ENCODE results near the gene LRP1. TPM values are rescaled to one million over a fixed set of nuclear protein-coding genes. Genes with fewer than 3 reads are reported as not detected.
A peak's percentile ranks its signal among the peaks of the same experiment; 100 is the strongest.

Gene LRP1
- total RNA-seq, 2 donors from 2014 or later: 663 to 755 TPM

DNA sequence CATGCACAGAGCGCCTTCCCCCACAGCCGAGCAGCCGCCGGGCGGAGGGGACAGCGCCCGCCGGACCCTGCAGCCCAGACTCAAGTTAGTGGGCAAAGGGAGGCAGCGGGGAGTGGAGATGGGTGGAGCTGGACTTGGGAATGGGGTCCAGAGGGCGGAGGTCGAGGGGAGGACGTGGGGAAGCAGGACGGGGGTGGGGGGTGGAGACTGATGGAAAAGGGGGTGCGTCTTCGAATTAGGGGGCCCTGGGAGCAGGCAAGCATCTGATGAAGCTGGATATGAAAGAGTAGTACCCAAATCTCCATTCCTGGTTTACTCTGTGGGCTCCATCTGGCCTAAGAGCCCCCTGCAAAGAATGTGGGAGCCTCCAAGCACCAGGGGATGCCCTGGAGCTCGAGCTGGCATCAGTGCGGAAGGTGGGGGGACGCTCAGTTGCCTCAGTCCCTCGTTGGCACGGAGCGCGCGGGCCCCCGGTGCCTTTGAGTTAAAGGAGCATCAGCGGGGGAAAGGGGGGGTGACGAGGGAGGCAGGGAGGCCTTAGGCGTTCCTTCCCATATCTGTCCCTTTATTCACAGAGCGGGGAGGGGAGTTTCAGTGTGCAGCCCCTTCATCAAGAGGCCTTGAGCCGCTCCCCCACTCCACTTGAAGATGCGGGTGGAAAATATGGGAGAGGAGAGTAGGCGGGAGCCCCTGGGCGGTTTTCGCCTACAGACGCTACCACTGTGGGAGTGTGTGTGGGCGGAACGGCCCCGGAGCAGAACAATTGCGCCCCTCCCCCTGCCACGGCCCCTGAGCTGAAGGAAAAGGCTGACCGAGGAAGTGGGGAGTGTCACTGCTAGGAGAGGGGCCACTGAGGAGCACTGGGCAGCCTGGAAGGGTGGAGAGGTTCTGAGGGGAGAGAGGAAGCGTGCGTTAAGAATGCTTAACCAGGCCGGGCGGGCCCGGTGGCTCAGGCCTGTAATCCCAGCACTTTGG, 38.7 kb upstream of the LRP1 start:
- Histone ChIP-seq H3K9me3 (no peaks in the 10 kb centered on the region), H3K27ac (peak overlapping the region; percentile 84 to 88), H3K27me3 (replicated peaks; ENCODE audit: insufficient read depth) (no peaks in the 10 kb centered on the region), H3K4me1 (ENCODE audit: control insufficient read depth in 1 of 2, low read depth in 2 of 2) (peaks cover 42 to 54% of the 10 kb centered on the region in 2 donors), H3K4me3 (peak overlapping the region; percentile 92), H3K36me3 (peaks cover 17% of the 10 kb centered on the region)
- TF ChIP-seq, protein P1, sequence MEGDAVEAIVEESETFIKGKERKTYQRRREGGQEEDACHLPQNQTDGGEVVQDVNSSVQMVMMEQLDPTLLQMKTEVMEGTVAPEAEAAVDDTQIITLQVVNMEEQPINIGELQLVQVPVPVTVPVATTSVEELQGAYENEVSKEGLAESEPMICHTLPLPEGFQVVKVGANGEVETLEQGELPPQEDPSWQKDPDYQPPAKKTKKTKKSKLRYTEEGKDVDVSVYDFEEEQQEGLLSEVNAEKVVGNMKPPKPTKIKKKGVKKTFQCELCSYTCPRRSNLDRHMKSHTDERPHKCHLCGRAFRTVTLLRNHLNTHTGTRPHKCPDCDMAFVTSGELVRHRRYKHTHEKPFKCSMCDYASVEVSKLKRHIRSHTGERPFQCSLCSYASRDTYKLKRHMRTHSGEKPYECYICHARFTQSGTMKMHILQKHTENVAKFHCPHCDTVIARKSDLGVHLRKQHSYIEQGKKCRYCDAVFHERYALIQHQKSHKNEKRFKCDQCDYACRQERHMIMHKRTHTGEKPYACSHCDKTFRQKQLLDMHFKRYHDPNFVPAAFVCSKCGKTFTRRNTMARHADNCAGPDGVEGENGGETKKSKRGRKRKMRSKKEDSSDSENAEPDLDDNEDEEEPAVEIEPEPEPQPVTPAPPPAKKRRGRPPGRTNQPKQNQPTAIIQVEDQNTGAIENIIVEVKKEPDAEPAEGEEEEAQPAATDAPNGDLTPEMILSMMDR (IDR thresholded peaks at IDR 0.05): no peak
- DNase-seq (ENCODE audit: low spot score) (no peak), ATAC-seq (ENCODE audit: insufficient number of reproducible peaks, low FRiP score, low read depth) (no peak)

GRCh38 chr12:57090490-57090889, 37.8 kb upstream of the LRP1 start:
- no peak for DNase-seq (ENCODE audit: low spot score)

DNA sequence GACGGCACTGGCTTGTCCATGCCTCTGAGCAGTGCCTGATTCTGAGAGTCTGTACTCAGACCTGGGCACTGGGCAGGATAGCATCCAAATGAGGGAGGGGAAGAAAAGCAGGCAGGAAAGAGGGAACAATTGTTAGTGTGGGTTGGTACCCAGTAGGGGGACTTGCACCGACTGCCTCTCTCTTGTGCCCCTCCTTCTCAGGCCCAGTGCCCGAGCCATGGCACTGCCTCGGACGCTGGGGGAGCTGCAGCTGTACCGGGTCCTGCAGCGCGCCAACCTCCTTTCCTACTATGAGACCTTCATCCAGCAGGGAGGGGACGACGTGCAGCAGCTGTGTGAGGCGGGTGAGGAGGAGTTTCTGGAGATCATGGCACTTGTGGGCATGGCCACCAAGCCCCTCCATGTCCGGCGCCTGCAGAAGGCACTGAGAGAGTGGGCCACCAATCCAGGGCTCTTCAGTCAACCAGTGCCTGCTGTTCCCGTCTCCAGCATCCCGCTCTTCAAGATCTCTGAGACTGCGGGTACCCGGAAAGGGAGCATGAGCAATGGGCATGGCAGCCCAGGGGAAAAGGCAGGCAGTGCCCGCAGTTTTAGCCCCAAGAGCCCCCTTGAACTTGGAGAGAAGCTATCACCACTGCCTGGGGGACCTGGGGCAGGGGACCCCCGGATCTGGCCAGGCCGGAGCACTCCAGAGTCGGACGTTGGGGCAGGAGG, 37.2 kb upstream of the LRP1 start:
- Histone ChIP-seq H3K4me3 (peak overlapping the region; percentile 92), H3K9me3 (no peaks in the 10 kb centered on the region), H3K4me1 (ENCODE audit: control insufficient read depth in 1 of 2, low read depth in 2 of 2) (peaks cover 38 to 54% of the 10 kb centered on the region in 2 donors), H3K27ac (peak overlapping the region; percentile 84 to 88), H3K27me3 (replicated peaks; ENCODE audit: insufficient read depth) (no peaks in the 10 kb centered on the region), H3K36me3 (peaks cover 28% of the 10 kb centered on the region)
- no peak for DNase-seq (ENCODE audit: low spot score)
- TF ChIP-seq, protein P1 (IDR thresholded peaks at IDR 0.05): peak; percentile 40
- ATAC-seq (ENCODE audit: insufficient number of reproducible peaks, low FRiP score, low read depth): no peak

More at GRCh38 chr12:57090490-57090889, 37.8 kb upstream of the LRP1 start:
- TF ChIP-seq, protein P1 (IDR thresholded peaks at IDR 0.05): no peak
- Histone ChIP-seq H3K27me3 (replicated peaks; ENCODE audit: insufficient read depth) (no peaks in the 10 kb centered on the region), H3K4me1 (ENCODE audit: control insufficient read depth in 1 of 2, low read depth in 2 of 2) (peaks cover 42 to 60% of the 10 kb centered on the region in 2 donors), H3K36me3 (peaks cover 22% of the 10 kb centered on the region), H3K9me3 (no peaks in the 10 kb centered on the region), H3K27ac (peak overlapping the region; percentile 84 to 88), H3K4me3 (peak overlapping the region; percentile 92)
- no peak for ATAC-seq (ENCODE audit: insufficient number of reproducible peaks, low FRiP score, low read depth)

- ATAC-seq (ENCODE audit: insufficient number of reproducible peaks, low FRiP score, low read depth): no peak
- no peak for DNase-seq (ENCODE audit: low spot score)
- Histone ChIP-seq H3K4me3 (peak overlapping the region; percentile 92), H3K9me3 (no peaks in the 10 kb centered on the region), H3K36me3 (peaks cover 36% of the 10 kb centered on the region), H3K27ac (peak overlapping the region; percentile 75 to 88), H3K4me1 (ENCODE audit: control insufficient read depth in 1 of 2, low read depth in 2 of 2) (peaks cover 33 to 49% of the 10 kb centered on the region in 2 donors), H3K27me3 (replicated peaks; ENCODE audit: insufficient read depth) (no peaks in the 10 kb centered on the region)
- TF ChIP-seq, protein P1 (IDR thresholded peaks at IDR 0.05): no peak
Observed at GRCh38 chr12:57091638-57092528, 36.4 kb upstream of the LRP1 start.
